HCT116 (cell line): ENCODE measurements around the gene HDDC3. TPM values are rescaled to one million over a fixed set of nuclear protein-coding genes. Genes with fewer than 3 reads are reported as not detected.

Experiments used
- ATAC-seq: fragments of 200-7000 bp; cut with Tn5 transposase; 2 replicates; pipeline ENCODE4 v1.9.1; 2020; ENCODE audit warnings: mild to moderate bottlenecking, moderate library complexity
- BruUV-seq: library from RNA; stranded (reverse); fragments of 400-500 nt; replicated peaks from 2 replicates; lab custom pipeline; 2021; lab: Mats Ljungman, UMichigan
- CTCF ChIA-PET: fragments of 300-600 bp; sonication (Branson Sonifier 250); formaldehyde crosslinking; loops from one replicate; lab custom pipeline; 2021; ENCODE audit warnings: antibody characterized with exemption; lab: Charles Lee
- POLR2A ChIA-PET: fragments of 300-600, 350-600 bp; sonication (Branson Sonifier 250); formaldehyde crosslinking; loops from one replicate; lab custom pipeline; 2021; ENCODE audit warnings: antibody characterized with exemption; lab: Charles Lee
- RAD21 ChIA-PET, 2 experiments: fragments of 300-600 bp; sonication (Branson Sonifier 250); formaldehyde crosslinking; loops; one replicate each; lab custom pipeline; 2023; ENCODE audit warnings: low total read pairs in 2 of 2; ENCODE audit not compliant: uncharacterized antibody in 2 of 2, unreplicated experiment in 2 of 2, low non-redundant PET in 1 of 2; lab: Charles Lee
- DNase-seq: peaks from one replicate; pipeline ENCODE4 v3.0.0-alpha.2; 2010; ENCODE audit warnings: low read depth, low spot score
- H2AFZ ChIP-seq: fragments of 200-600 bp; shearing (Covaris generic), sonication (generic); 2 replicates; pipeline ENCODE4 v1.6.1; 2017; ENCODE audit warnings: low read depth, mixed run types, mixed read lengths, antibody characterized with exemption, low read length; ENCODE audit not compliant: poor library complexity, severe bottlenecking
- H3K27ac ChIP-seq: 2 replicates; pipeline ENCODE4 v1.5.1; 2012; ENCODE audit warnings: low read depth, low read length
- H3K27me3 ChIP-seq: fragments of 200-600 bp; sonication (generic); 2 replicates; pipeline ENCODE4 v1.6.1; 2016; ENCODE audit warnings: mixed run types, low read length, mixed read lengths; ENCODE audit not compliant: insufficient read depth
- H3K36me3 ChIP-seq, 2 experiments: fragments of 200-500 bp in 1 of 2; fragments of 200-600 bp in 1 of 2; sonication (Bioruptor generic) in 1 of 2; sonication (generic) in 1 of 2; 2 replicates each; pipeline versions ENCODE4 v1.5.1 to v1.6.1; 2014 to 2016; ENCODE audit warnings: low read length in 2 of 2, inconsistent platforms in 1 of 2, mixed read lengths in 1 of 2, mixed run types in 1 of 2; ENCODE audit not compliant: insufficient read depth in 2 of 2, control insufficient read depth in 1 of 2
- H3K4me1 ChIP-seq, 2 experiments: fragments of 200-600 bp in 1 of 2; sonication (generic) in 1 of 2; 2 replicates each; pipeline versions ENCODE4 v1.5.1 to v1.6.1; 2012 to 2017; ENCODE audit warnings: low read length in 2 of 2, inconsistent platforms in 1 of 2, mild to moderate bottlenecking in 1 of 2, mixed read lengths in 1 of 2, mixed run types in 1 of 2, moderate library complexity in 1 of 2; ENCODE audit not compliant: insufficient read depth in 2 of 2, control insufficient read depth in 1 of 2
- H3K4me2 ChIP-seq: fragments of 200-600 bp; sonication (generic); 2 replicates; pipeline ENCODE4 v1.6.1; 2017; ENCODE audit warnings: mixed run types, low read length, mixed read lengths
- H3K4me3 ChIP-seq, 2 experiments: fragments of 200-600 bp in 1 of 2; sonication (generic) in 1 of 2; replicated peaks in 1 of 2; 2 replicates each; pipeline ENCODE4 v1.5.1; 2011 to 2016; ENCODE audit warnings: low read length in 2 of 2, control low read depth in 1 of 2, low read depth in 1 of 2, mild to moderate bottlenecking in 1 of 2, mixed read lengths in 1 of 2, mixed run types in 1 of 2
- H3K79me2 ChIP-seq: fragments of 200-600 bp; sonication (generic); 2 replicates; pipeline ENCODE4 v1.6.1; 2017; ENCODE audit warnings: mild to moderate bottlenecking, mixed run types, low read length, moderate library complexity, mixed read lengths; ENCODE audit not compliant: insufficient read depth
- H3K9ac ChIP-seq: fragments of 200-600 bp; sonication (generic); 2 replicates; pipeline ENCODE4 v1.6.1; 2016; ENCODE audit warnings: low read length, mixed read lengths
- H3K9me2 ChIP-seq: fragments of 200-600 bp; sonication (generic), shearing (Covaris generic); 2 replicates; pipeline ENCODE4 v1.6.1; 2017; ENCODE audit warnings: mixed run types, mild to moderate bottlenecking, moderate library complexity; ENCODE audit not compliant: insufficient read depth
- H3K9me3 ChIP-seq, 2 experiments: fragments of 200-500 bp in 1 of 2; fragments of 200-600 bp in 1 of 2; sonication (Bioruptor generic) in 1 of 2; sonication (generic) in 1 of 2; 2 replicates each; pipeline ENCODE4 v1.6.1; 2014 to 2017; ENCODE audit warnings: low read length in 2 of 2, mixed read lengths in 2 of 2, inconsistent platforms in 1 of 2, low read depth in 1 of 2, mild to moderate bottlenecking in 1 of 2, mixed run types in 1 of 2, moderate library complexity in 1 of 2; ENCODE audit not compliant: control insufficient read depth in 1 of 2, insufficient read depth in 1 of 2
- H4K20me1 ChIP-seq: fragments of 200-600 bp; sonication (generic), shearing (Covaris generic); 2 replicates; pipeline ENCODE4 v1.6.1; 2017; ENCODE audit warnings: mixed run types, mild to moderate bottlenecking, moderate library complexity; ENCODE audit not compliant: insufficient read depth
- CBX3 ChIP-seq: IDR thresholded peaks from 2 replicates; pipeline ENCODE4 v1.6.1; 2012; ENCODE audit warnings: low read depth
- CEBPB ChIP-seq: IDR thresholded peaks from 2 replicates; pipeline ENCODE4 v1.6.1; 2012; ENCODE audit warnings: low read depth
- EGR1 ChIP-seq: IDR thresholded peaks from 2 replicates; pipeline ENCODE4 v1.6.1; 2012; ENCODE audit warnings: low read depth
- EZH2 ChIP-seq: fragments of 200-600 bp; sonication (generic); IDR thresholded peaks from 2 replicates; pipeline ENCODE4 v1.6.1; 2017; ENCODE audit warnings: antibody characterized with exemption, mixed run types
- MAX ChIP-seq: IDR thresholded peaks from 2 replicates; pipeline ENCODE4 v1.6.1; 2012
- SRF ChIP-seq: IDR thresholded peaks from 2 replicates; pipeline ENCODE4 v1.6.1; 2012; ENCODE audit warnings: low read depth
- YY1 ChIP-seq: IDR thresholded peaks from 2 replicates; pipeline ENCODE4 v1.6.1; 2011; ENCODE audit warnings: low read length, low read depth, moderate library complexity, mild to moderate bottlenecking; ENCODE audit not compliant: insufficient replicate concordance; ENCODE audit errors: extremely low read depth
- ZFX ChIP-seq: fragments of 450-650 bp; IDR thresholded peaks from 2 replicates; pipeline ENCODE4 v1.6.1; 2017
- ZNF274 ChIP-seq: fragments of 200-500 bp; sonication (Bioruptor generic); IDR thresholded peaks from 2 replicates; pipeline ENCODE4 v1.6.1; 2014; ENCODE audit warnings: mild to moderate bottlenecking, low read depth, low read length, inconsistent platforms
- intact Hi-C: fragments of 100-400 bp; cut with micrococcal nuclease; formaldehyde crosslinking; loops from 2 replicates; pipeline ENCODE4 v1.10.0; 2022
- total RNA-seq: library from RNA; stranded (reverse); gene quantifications from one replicate; pipeline ENCODE4 v1.2.1, GENCODE V29; 2021; ENCODE audit not compliant: unreplicated experiment
- TF ChIP-seq, protein P1 (sequence below): IDR thresholded peaks from 2 replicates; pipeline ENCODE4 v1.6.1; 2012
- TF ChIP-seq, protein P2 (sequence below): IDR thresholded peaks from 2 replicates; pipeline ENCODE4 v1.6.1; 2012; ENCODE audit warnings: low read depth

HDDC3 gene
- total RNA-seq, 1 experiment from 2014 or later = 20.4 TPM

- H3K27me3 ChIP-seq = no peaks in the 10 kb centered on the region
- no peak overlapping the region for H3K4me2 ChIP-seq
- H3K9me3 ChIP-seq = no peaks in the 10 kb centered on the region
- ATAC-seq (no peak), DNase-seq (no peak)
- ChIA-PET RAD21 (no interaction called here), CTCF (interaction anchor here (1.6 to 1.8 kb wide), 2 partner anchors 12 to 380 kb away, joined by 6 read pairs; no protein-coding TSS in a partner anchor), POLR2A (no interaction called here)
- no TSS peak for BruUV-seq
- H2AFZ ChIP-seq = no peak overlapping the region
- H3K79me2 ChIP-seq = no peaks in the 10 kb centered on the region
- H3K4me1 ChIP-seq = peaks cover 0 to 15% of the 10 kb centered on the region in 2 experiments; a peak in 2 of 4 replicates
- no peaks in the 10 kb centered on the region for H4K20me1 ChIP-seq
- H3K4me3 ChIP-seq = no peak overlapping the region
- H3K36me3 ChIP-seq = no peaks in the 10 kb centered on the region
- no peak overlapping the region for H3K27ac ChIP-seq
- H3K9me2 ChIP-seq = no peaks in the 10 kb centered on the region
- intact Hi-C loops = no loop called here
- H3K9ac ChIP-seq = no peak overlapping the region
- TF ChIP-seq ZNF274 (no peak), YY1 (no peak), ZFX (no peak), EGR1 (no peak), EZH2 (no peak), SRF (no peak)
- TF ChIP-seq, protein P1, sequence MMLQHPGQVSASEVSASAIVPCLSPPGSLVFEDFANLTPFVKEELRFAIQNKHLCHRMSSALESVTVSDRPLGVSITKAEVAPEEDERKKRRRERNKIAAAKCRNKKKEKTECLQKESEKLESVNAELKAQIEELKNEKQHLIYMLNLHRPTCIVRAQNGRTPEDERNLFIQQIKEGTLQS = no peak
These were observed 40.3 kb downstream of the HDDC3 start for GRCh38 chr15:90892023-90892422.

DNA sequence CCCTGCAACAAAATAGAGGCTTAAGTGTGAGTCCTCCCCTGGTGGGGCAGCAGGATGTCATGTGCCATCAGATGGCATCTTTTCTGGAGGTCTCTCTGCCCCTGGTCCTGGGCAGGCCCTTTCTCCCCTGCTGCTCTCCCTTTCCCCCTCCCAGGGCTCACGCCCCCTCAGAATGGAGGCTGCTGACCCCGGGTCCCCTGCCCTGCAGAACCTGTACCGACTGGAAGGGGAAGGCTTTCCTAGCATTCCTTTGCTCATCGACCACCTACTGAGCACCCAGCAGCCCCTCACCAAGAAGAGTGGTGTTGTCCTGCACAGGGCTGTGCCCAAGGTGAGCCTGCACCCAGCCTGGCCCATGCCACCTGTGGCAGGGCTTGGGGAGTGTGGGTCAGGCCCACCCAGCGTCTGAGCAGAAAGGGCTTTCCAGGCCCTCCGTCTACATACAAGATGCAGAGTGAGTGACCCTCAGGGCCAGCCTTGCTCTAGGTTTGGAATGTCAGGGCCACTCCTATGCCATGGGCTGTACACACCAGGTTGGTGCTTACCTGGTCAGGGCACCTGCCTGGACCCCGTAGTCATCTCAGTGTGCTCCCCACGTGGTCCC is 40.9 kb downstream of the HDDC3 start:
- H3K4me1 ChIP-seq = peaks cover 0 to 15% of the 10 kb centered on the region in 2 experiments; a peak in 2 of 4 replicates
- BruUV-seq = no TSS peak
- intact Hi-C loops = no loop called here
- no peak overlapping the region for H2AFZ ChIP-seq
- no peak overlapping the region for H3K4me2 ChIP-seq
- H3K27me3 ChIP-seq = no peaks in the 10 kb centered on the region
- ATAC-seq (no peak), DNase-seq (no peak)
- no peaks in the 10 kb centered on the region for H4K20me1 ChIP-seq
- H3K4me3 ChIP-seq = no peak overlapping the region
- ChIA-PET CTCF (no interaction called here), POLR2A (no interaction called here), RAD21 (no interaction called here)
- no peaks in the 10 kb centered on the region for H3K9me2 ChIP-seq
- H3K9ac ChIP-seq = no peak overlapping the region
- H3K79me2 ChIP-seq = no peaks in the 10 kb centered on the region
- TF ChIP-seq MAX = no peak
- TF ChIP-seq ZNF274 = no peak
- no peak for TF ChIP-seq EZH2
- TF ChIP-seq, protein P2, sequence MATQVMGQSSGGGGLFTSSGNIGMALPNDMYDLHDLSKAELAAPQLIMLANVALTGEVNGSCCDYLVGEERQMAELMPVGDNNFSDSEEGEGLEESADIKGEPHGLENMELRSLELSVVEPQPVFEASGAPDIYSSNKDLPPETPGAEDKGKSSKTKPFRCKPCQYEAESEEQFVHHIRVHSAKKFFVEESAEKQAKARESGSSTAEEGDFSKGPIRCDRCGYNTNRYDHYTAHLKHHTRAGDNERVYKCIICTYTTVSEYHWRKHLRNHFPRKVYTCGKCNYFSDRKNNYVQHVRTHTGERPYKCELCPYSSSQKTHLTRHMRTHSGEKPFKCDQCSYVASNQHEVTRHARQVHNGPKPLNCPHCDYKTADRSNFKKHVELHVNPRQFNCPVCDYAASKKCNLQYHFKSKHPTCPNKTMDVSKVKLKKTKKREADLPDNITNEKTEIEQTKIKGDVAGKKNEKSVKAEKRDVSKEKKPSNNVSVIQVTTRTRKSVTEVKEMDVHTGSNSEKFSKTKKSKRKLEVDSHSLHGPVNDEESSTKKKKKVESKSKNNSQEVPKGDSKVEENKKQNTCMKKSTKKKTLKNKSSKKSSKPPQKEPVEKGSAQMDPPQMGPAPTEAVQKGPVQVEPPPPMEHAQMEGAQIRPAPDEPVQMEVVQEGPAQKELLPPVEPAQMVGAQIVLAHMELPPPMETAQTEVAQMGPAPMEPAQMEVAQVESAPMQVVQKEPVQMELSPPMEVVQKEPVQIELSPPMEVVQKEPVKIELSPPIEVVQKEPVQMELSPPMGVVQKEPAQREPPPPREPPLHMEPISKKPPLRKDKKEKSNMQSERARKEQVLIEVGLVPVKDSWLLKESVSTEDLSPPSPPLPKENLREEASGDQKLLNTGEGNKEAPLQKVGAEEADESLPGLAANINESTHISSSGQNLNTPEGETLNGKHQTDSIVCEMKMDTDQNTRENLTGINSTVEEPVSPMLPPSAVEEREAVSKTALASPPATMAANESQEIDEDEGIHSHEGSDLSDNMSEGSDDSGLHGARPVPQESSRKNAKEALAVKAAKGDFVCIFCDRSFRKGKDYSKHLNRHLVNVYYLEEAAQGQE = no peak
- TF ChIP-seq CBX3 = no peak
- TF ChIP-seq CEBPB = no peak
- H3K27ac ChIP-seq = no peak overlapping the region
- H3K9me3 ChIP-seq = no peaks in the 10 kb centered on the region
- H3K36me3 ChIP-seq = no peaks in the 10 kb centered on the region
